ENCODE measurements around the gene SLC9C1.
A peak's percentile ranks its signal among the peaks of the same experiment; 100 is the strongest.
"Not testable (repeated sequence)": the region's sequence is repeated elsewhere in the genome, so short reads cannot be mapped to it uniquely, and the experiment has no call there.

SLC9C1 gene

DNA sequence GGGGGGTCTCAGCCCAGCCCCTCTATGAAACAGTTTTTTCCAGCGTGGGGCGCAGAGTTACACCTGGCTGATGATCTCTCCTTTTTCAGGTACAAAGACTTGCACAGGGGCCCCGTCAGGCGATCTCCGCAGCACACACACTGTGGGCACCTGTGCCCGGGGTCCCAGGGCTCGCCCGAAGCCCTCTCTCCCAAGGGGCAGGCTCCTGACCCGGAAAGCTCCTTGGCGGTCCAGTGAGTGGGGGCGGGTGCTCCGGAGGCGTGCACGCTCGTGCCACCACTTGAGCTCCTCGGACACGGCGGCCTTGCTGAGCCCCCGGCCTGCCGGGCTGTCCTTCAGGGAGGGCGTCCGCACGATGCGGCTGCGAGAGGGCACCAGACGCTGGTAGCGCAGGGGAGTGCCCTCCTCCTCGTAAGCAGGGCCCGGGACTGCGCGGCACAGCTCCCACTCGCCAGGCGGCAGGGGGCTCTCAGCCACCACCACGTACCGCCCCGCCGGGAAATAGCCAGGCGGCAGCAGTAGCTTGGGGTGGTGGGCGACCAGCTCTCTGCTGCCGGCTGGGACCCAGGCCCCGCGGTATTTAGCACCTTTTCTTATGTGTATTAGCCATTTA lies 108.5 kb downstream of the SLC9C1 start:
- DNase-seq = not testable (repeated sequence)

DNA sequence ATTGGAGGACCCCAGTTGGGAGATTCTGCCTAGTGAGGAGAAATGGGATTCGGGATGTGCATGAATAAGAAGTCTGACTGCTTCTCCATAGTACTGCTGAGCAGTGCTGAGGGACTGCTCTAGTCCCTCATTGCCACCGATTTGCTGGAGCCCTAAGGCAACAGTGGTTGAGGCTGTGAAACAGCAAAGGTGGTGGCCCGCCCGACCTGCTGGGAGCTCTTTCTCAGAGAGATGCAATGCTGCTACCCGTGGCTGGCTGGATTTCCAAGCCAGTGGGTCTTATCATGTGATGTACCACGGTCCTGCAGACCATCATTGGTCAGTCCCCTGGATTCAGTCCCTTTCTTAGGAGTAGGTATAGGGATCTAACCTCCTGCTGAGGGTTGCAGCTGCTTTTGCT lies 118.4 kb downstream of the SLC9C1 start:
- no peak for DNase-seq

DNA sequence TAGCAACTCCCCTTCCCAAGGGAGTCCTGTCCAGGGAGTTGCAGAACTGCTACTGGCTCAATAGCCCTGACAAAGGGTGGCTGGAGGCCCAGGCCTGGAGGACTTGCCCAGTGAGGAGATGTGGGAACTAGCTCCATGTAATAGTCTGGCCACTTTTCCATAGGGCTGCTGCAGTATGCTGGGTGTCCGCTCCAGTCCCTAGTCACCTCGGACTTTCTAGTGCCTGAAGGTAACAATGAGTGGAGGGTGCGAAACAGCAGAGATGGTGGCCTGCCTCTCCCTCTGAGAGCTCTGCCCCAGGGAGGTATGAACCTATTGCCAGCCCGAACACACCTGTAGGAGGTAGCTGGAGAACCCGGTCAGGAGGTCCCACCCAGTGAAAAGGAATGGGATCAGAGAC lies 119.0 kb downstream of the SLC9C1 start:
- DNase-seq = no peak

DNA sequence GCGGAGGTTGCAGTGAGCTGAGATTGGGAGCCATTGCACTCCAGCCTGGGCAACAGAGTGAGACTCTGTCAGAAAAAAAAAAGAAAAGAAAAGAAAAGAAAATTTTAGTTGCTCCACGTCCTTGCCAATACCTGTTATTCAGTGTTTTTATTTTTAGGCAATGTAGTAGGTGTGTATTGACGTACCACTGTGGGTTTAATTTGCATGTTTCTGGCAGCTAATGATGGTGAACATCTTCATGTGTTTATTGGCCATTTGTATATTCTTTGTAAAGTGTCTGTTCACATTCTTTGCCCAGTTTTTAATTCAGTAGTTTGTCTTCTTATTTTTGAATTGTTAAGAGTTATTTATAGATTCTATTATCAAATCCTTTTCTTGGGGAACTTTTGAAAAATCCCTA lies 122.9 kb downstream of the SLC9C1 start:
- no peak for DNase-seq

DNA sequence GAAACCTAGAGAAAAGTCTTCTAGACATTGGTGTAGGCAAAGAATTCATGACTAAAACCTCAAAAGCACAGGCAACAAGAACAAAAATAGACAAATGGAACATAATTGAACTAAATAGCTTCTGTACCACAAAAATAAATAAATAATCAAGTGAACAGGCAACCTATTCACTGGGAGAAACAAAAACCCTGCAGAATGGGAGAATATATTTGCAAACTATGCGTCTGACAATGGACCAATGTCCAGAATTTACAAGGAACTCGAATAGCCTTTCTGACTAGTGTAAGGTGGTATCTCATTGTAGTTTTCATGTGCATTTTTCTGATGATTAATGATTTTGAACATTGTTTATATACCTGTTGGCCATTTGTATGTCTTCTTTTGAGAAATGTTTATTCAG lies 124.0 kb downstream of the SLC9C1 start:
- no peak for DNase-seq

DNA sequence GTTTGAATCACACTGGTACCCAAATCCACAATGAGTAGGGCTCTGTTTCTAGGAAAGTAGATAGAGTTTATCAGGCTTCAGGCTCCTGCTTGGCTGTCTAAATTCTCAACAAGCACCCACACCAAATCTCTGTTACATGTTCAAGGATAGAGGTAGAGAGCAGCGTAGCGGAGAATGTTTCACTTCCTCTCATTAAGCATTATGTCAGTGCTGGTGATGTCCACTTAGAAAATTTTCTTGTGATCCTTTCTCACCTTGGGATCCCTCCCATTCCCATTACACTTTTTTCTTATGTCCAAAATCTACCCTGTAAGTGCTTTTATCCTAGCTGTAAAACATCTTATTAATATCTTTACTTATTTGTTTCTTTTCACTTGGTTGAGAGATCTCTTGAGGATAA lies 126.3 kb downstream of the SLC9C1 start:
- DNase-seq = no peak

DNA sequence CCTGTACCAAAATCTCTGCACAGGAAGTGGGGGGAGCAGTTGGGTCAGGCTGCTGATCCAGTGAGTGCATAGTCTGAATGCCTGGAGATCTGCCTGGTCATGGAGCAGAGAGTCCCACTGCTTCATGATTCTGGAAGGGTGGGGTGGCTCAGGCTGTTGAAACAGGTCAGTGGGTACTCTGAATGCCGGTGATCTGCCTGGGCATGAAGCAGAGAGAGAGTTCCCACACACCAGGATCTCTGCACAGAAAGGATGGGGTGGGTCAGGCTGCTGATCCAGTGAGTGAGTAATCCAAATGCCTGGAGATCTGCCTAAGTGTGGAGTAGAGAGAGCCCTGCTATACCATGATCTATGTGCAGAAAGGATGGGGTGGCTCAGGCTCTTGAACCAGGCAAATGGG lies 144.9 kb downstream of the SLC9C1 start:
- DNase-seq = no peak

DNA sequence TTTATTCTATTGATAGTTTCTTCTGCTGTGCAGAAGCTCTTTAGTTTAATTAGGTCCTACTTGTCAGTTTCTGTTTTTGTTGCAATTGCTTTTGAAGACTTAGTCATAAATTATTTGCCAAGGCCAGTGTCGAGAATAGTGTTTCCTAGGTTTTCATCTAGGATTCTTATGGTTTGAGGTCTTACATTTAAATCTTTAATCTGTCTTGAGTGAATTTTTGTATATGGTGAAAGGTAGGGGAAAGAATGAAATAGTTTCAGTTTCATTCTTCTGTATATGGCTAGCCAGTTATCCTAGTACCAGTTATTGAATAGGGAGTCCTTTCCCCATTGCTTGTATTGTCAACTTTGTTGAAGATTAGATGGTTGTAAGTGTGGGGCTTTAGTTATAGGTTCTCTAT lies 150.3 kb downstream of the SLC9C1 start:
- DNase-seq = no peak

DNA sequence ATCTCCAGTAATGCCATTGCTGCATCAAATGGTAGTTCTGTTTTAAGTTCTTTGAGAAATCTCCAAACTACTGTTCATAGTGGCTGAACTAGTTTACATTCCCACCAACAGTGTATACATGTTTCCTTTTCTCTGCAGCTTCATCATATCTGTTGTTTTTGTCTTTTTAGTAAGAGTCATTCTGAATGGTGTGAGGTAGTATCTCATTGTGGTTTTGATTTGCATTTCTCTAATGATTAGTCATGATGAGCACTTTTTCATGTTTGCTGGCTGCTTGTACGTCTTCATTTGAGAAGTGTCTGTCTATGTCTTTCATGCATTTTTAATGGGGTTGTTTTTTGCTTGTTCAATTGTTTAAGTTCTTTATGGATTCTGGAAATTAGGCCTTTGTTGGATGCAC lies 150.8 kb downstream of the SLC9C1 start:
- no peak for DNase-seq

DNA sequence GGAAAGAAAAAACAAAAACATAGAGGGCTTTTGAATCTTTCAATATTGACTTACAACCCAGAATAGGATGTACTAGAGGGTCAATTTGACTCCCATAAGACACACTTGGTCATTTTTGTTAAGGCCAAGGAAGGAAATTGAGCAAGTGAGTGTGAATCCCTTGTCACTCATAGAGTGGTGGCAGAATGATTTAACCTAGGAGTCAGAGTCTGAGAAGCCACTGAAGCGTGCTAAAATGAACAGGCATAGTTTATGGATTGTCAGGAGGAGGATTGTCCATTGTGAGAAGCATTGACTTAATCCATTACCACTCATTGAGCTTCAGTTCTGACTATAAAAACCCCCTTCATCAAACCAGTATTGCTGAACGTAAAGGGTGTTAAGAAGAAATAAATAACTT lies 152.7 kb downstream of the SLC9C1 start:
- no peak for DNase-seq

DNA sequence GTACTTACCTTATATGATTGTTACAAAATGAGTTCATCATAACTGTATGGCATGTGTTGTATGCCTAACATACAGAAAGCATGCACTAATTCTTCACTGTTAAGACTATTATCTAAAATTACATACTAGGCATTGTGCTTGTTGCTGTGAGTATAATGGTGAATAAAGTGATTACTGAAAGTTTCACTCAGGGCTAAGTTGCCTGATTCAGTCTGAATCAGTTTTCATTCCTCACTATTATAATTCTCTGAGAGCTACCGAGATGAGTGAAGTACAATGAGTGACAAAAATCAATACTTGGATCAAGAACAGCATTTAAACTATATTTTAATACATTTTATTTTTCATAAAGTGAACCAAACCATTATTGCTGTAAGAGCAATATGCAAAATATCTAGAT lies 153.4 kb downstream of the SLC9C1 start:
- no peak for DNase-seq

DNA sequence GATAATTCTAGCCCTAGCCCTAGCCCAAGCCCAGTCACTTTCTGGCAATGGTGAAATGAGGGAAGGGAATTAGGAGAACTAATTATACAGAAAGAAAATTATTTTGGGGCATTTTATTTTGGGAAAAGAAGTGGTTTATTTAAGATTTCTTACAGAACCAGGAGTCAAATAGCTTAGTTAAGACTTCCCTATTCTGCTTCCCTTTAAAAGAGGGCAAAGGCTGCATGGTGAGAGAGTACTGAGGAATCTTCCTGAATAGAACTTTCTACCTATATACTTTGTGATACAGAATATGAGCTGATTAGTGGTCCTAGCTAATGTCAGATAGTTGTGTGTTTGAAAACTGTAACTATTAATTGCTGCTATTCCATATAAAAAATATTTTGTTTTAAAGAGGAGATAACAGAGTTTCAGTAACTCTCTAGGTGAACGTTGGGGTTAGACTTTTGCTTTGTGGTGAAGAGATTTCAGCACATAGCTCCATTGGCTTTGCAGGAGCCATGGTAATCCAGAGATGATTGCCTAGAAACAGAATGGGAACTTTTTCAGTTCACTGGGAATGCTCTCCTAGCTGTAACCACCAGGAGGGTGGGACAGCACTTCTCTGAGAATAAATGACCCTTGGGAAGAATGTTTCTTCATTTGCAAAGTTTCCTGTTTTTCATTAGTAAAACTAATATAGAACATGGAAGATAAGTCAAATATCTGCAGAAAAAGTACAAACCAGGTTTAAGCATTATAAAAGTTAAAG lies 155.6 kb downstream of the SLC9C1 start:
- DNase-seq = no peak

DNA sequence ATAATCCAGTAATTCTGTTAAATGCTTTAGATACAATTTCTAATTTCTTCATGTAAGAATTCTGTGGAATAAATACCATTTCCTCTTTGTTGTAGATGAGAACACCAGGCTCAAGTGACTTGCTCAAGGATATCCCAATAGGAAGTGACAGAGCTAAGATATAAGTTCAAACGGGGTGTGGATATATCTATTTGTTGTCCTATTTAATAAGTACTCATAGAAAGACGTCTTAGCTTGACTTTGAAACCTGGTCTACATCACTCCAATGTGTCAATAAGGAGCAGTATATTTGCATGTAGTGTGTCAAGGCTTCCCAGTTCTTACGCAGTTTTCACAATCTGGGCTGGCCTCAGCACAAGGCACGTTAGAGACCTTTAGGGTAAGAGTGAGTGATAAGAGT lies 156.2 kb downstream of the SLC9C1 start:
- DNase-seq = no peak

DNA sequence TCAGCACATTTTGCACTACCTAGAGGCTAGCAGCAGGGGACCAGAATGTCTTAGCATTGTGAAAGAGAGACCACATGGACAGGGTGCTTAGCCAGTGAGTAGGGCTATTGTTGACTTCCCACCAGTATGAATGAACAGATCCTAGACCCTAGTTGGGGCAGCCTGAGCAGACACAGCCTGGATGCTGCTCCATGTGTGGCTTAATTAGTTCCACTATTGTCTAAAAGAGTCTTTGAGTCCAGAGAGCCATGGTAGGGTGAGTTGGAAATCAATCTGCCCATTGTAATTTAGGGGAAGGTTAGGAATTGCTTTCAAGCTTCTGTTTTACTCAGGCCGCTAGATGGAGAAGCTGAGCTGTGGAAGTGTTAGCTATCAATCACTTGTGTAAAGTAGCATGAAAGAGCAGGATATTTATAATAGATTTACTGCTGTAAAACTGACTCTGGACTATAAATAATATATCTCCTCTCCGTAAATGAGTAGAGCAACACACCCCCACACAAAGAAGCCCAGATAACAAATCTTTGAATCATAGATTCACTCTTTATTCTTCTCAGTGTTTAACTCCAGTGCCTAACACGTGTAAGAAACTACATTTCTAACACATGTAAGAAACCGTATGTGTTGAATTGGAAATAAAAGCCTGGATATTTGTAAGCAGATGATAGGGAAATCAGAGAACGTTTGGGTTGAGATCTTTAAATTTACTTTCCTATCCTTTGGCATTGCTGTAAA lies 156.9 kb downstream of the SLC9C1 start:
- DNase-seq = peak; percentile 38 to 61

DNA sequence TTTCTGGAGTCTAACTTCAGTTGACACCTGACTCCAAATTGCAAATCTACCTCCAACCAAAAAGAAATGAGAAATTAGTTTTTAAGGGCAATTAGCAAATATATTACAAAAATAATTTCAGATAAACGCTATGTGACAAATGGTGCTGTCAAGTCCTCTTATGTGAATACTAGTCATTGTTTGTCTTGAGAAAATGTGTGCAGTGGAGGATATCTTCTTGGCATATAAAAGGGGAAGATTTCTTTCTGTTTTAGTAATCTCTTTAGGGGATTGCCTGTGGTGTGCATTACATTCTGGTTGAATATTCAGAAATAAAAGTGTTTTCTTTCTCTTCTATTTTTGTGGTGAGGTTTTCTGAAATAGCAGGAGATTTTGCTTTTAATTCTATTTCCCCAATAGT lies 158.0 kb downstream of the SLC9C1 start:
- DNase-seq = no peak

DNA sequence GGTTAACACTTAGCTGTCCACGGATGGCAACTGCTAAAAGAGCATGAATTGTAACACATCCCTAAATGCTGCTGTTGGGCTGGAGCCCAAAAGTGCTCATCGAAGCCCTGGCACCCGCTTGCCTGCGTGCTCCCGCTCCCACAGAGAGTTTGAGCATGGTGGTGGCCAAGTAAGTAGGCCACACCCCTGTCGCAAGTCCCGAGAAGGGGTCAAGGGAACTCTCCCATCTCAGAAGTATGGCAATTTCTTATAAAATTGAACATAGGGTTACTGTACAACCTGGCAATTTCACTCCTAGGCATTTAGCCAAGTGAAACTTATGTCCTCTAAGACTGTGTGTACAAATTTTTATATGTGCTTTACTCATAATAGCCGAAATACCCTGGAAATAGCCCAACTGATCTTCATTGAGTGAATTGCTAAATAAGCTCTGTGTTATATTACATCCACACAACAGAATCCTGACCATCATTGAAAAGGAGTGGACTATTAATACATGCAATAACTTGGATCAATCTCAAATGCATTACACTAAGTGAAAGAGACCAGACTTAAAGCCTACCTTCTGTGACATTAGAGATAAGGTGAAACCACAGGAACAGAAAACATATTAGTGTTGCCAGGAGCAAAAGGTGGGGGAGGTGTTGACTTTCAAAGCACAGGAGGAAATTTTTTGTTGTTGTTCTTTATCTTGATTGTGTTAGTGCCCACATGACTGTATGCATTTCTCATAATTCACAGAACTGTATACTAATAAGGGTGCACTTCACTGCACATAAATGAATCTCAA lies 159.5 kb downstream of the SLC9C1 start:
- peak; percentile 22 to 67 for DNase-seq

DNA sequence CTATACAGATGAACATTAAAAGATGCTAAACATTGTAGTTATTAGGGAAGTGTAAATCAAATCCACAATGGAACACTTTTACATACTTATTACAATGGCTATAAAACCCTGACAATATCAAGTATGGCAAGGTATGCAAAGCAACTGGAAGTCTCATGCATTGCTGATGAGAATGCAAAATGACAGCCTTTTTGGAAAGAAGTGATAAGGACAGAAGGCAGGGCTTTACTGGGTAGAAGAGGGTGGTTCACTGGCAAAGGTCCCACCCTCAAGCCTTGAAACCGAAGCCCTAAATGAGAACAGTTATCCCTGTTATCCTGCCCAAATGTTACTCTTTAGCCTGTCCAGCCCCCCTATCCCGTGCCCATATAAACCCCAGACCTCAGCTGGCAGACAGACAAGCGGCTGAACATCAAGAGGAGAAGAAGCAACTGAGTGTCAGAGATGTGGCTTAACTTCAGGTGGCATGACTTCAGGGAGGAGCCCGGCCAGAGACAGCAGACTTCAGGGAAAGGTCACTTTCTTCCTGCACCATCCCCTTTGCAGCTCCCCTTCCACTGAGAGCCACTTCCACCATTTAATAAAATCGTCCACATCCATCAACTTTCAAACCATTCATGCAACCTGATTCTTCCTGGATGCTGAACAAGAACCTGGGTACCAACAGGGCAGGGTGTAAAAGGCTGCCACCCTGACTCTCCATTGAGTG lies 160.2 kb downstream of the SLC9C1 start:
- DNase-seq = no peak

DNA sequence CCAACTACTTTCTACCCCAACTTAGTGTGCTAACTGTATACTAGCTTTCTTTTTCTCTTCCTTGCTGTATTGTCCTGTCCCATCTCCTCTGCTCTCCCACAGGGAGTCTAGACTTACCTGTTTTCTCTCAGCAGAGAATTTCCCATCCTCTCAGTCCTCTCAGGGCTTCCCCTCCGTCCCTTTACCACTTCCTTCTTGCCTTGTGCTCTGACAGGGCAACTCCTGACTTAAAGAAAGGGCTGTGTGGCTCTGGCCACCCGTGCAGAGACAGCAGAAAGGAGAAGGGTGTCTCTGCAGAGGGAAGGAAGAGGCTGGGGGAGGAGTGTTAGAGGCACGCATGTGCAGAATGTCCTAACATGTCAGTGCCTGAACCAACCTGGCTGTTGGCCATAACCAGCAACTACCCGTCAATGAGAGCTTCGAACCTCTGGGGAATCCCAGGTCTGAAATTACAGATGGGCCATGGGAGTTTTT lies 161.0 kb downstream of the SLC9C1 start, which contains the start of gene GCSAM:
GCSAM (minus strand) TSS at position 274 of the 474 bp plus-strand sequence; CDS start at position 146, 128 bp downstream.
- DNase-seq = peak; percentile 81 to 87

DNA sequence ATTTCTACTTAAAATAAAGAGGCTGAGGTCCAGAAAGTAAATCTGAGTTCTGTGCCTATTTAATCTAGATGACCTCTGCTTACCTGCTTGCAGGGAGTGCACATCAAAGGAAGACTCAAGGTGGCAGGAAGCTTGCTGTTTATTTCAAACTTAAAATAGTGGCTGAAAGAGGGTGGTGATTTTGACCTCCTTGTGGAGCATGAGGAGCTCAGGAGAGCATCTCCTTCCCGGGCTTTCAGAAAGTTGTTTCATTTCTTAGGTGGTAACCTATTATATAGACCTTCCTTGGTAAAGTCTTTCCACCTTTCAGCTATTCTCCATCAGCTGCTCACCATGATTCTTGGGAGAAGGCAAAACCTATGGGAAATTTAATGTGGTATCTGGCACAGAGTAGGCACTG lies 161.5 kb downstream of the SLC9C1 start:
- DNase-seq = no peak

DNA sequence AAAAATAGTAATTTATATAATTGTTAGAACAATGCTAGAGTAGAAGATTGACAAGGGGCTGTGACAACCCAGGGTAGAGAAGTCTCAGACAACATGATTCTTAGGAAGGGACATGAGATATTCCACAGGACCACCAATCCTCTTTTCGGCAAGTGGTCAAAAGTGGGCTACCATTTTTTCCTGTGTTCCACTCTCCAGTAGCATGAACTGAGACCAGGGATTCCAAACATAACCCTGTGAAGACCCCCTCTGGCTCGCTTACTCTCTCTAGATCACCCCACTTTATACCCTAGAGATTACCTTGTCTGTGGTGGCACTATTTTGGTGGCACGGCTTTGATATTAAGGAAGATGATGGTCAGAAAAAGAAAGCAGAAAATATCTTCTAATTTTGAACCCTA lies 161.9 kb downstream of the SLC9C1 start:
- no peak for DNase-seq

DNA sequence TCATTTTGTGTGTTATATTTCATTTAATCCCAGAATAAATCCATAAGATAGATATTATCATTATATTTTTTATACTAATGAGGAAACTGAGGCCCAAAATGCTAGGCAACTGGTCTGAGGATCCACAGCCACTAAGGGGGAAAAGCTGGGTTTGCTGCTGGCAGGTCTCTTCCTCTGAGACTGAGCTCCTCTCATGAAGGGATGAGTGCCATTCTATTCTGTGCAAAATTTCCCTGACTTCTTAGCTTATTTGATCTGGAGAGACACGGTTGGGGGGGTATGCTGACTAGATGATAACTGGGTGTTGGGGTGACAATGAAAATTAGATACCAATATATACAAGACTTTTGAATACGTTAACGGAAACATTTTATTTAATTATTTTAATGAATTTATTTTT lies 162.9 kb downstream of the SLC9C1 start:
- DNase-seq = no peak

DNA sequence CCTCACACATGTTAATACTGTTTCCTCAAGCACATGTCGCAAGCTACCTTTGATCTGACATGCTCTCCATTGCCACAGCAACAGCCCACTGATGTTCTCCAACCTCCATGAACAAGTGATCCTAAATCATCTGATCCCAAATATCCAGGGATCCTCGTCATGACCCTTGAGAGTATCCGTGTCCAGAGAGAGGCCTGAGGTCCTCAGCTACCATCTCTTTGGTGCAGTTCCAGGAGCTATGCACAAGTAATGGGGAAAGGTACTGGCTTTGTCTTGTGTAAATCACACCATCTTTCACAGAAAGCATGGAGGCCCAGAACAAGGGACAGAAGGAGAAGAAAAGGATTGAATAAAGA lies 163.4 kb downstream of the SLC9C1 start:
- DNase-seq = no peak

All from CD4-positive, alpha-beta T cell treated with Interleukin-1 beta for 1 hour (primary cell).